ENCODE data around the gene DSCAML1.

DSCAML1 gene

DNA sequence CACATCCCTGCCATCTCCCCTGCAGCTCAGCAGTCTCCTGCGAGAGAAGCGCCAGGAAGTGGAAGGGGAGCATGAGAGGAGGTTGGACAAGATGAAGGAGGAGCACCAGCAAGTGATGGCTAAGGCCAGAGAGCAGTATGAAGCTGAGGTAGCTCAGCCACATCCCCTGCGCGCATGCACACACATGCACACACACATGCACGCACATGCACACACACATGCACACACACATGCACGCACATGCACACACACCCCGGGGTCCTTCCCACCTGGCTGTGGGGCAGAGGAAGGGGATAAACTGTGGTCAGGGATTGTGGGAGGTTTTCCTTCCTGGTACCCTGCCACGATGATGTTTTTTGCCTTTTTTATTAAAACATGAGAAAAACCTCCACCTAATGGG lies 404.0 kb downstream of the DSCAML1 start:
- DNase-seq (ENCODE audit: low read depth) = no peak
- H3K4me3 ChIP-seq (ENCODE audit: control insufficient read depth, low read depth, low read length) = no peak overlapping the region
- TF ChIP-seq, protein P1, sequence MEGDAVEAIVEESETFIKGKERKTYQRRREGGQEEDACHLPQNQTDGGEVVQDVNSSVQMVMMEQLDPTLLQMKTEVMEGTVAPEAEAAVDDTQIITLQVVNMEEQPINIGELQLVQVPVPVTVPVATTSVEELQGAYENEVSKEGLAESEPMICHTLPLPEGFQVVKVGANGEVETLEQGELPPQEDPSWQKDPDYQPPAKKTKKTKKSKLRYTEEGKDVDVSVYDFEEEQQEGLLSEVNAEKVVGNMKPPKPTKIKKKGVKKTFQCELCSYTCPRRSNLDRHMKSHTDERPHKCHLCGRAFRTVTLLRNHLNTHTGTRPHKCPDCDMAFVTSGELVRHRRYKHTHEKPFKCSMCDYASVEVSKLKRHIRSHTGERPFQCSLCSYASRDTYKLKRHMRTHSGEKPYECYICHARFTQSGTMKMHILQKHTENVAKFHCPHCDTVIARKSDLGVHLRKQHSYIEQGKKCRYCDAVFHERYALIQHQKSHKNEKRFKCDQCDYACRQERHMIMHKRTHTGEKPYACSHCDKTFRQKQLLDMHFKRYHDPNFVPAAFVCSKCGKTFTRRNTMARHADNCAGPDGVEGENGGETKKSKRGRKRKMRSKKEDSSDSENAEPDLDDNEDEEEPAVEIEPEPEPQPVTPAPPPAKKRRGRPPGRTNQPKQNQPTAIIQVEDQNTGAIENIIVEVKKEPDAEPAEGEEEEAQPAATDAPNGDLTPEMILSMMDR (IDR thresholded peaks at IDR 0.05; ENCODE audit: control insufficient read depth, insufficient read depth, low read depth, low read length, missing control alignments) = no peak

DNA sequence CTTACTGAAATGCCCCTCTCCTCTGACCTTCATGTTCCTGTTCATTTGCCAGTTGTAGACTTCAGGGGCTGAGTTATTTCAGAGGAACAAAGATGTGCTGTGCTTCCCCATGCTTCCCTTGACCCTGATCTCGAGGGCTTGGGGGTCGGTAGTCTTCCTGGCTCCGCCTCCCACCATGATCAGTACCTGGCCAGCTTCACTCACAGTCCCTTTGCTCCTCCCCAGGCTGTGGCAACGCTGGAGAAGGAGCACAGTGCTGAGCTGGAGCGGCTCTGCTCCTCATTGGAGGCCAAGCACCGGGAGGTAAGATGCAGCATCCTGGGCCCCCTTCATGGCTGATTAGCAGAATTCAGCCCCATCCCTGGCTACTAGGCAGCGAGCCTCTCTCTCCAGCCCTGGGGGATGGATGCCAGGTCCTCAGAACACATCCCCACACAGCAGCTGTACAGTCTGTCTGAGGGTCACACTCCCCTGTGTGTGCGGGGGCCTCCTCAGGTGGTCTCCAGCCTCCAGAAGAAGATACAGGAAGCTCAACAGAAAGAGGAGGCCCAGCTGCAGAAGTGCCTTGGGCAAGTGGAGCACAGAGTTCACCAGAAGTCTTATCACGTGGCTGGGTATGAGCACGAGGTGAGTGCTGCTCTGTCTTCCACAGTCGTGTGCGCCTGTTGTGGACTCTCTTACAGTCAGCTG lies 404.9 kb downstream of the DSCAML1 start:
- TF ChIP-seq, protein P1 (IDR thresholded peaks at IDR 0.05; ENCODE audit: control insufficient read depth, insufficient read depth, low read depth, low read length, missing control alignments) = no peak
- DNase-seq (ENCODE audit: low read depth) = no peak
- no peak overlapping the region for H3K4me3 ChIP-seq (ENCODE audit: control insufficient read depth, low read depth, low read length)

DNA sequence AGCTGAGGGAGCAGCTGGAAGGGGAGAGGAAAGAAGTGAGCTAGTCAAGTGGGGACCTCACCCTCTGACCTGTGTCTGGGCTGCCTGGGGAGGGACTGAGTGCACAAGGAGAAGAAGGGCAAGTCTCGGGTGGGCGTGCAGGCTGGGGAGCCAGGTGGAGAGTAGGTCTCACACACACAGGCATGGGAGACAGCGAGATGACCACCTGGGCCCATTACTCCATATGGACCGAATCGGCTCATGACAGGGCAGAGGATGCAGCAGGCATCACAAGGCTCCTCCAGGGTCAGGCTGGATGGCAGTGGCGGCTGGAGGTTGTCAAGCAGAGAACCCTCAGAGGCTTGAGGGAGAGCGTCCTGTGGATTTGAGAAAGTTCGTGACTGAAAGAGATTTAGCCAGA lies 405.8 kb downstream of the DSCAML1 start:
- TF ChIP-seq, protein P1 (IDR thresholded peaks at IDR 0.05; ENCODE audit: control insufficient read depth, insufficient read depth, low read depth, low read length, missing control alignments) = no peak
- DNase-seq (ENCODE audit: low read depth) = no peak

DNA sequence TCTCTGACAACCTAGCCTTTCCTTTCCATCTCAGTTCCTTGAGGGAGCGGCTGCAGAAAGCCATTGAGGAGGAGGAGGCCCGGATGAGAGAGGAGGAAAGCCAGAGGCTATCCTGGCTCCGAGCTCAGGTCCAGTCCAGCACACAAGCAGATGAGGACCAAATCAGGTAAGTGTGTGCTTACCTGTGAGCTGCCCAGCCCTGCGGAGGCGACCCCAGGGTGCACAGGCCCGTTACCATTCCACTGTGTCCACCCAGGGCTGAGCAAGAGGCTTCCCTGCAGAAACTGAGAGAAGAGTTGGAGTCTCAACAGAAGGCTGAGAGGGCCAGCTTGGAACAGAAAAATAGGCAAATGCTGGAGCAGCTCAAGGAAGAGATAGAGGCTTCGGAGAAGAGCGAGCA lies 406.3 kb downstream of the DSCAML1 start:
- DNase-seq (ENCODE audit: low read depth) = no peak
- TF ChIP-seq, protein P1 (IDR thresholded peaks at IDR 0.05; ENCODE audit: control insufficient read depth, insufficient read depth, low read depth, low read length, missing control alignments) = no peak
- no peak overlapping the region for H3K4me3 ChIP-seq (ENCODE audit: control insufficient read depth, low read depth, low read length)

More for the DNA sequence above, 405.8 kb downstream of the DSCAML1 start:
- no peak overlapping the region for H3K4me3 ChIP-seq (ENCODE audit: control insufficient read depth, low read depth, low read length)

DNA sequence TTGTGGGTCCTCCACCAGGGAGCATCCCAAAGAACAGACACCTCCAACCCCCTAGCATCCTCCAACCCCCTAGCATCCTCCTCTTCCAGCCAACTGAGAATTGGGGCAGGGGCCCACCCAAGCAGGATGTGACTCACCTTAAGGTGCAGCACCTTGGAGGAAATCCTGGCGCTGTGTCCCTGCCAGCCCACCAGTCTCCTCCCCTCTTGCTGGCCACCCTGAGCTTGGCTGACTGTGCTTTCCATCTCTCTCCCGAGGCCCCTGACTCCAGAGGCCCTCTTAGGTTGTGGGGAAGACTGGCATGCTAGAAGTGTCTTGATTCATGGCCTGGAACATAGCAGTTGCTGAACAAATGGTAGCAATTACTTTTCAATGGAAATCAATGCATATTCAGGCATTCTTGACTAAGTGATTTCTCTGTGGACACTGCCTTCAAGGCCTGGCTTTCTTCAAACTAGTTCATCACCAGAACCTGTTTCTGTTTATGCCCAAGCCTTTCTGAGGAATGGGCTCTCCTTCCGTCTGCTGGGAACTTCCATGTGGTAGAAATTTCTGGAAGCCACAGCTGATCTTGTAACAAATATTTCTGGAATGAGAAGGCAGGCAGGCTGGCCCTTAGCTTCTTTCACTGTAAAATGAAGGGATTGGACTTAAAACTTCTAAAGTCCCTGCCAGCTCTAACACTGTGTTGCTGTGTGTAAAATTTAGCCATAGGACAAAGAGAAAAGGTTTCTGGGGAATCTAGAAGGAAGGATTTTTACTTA lies 408.8 kb downstream of the DSCAML1 start:
- TF ChIP-seq, protein P1 (IDR thresholded peaks at IDR 0.05; ENCODE audit: control insufficient read depth, insufficient read depth, low read depth, low read length, missing control alignments) = no peak
- H3K4me3 ChIP-seq (ENCODE audit: control insufficient read depth, low read depth, low read length) = no peak overlapping the region
- peak; percentile 66 for DNase-seq (ENCODE audit: low read depth)

DNA sequence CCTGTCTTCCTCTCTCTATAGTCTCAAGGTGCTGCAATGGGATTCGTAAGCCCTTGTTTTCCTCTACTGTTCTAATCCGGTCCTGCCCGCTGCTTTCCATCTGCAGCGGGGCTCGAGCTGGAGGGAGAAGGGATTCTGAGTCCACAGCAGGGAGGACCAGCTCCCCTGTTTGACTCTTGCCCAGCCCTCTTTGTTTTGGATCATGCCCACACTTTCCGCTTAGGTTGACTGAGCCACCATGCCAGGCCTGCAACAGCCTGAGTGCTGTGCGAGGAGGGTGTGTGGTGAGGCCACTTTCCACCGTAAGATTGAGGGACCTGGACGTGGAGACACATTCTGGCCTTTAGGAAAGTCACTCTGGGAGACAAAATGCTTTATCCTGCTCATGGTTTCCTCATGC lies 411.1 kb downstream of the DSCAML1 start:
- TF ChIP-seq, protein P1 (IDR thresholded peaks at IDR 0.05; ENCODE audit: control insufficient read depth, insufficient read depth, low read depth, low read length, missing control alignments) = no peak
- DNase-seq (ENCODE audit: low read depth) = no peak
- H3K4me3 ChIP-seq (ENCODE audit: control insufficient read depth, low read depth, low read length) = no peak overlapping the region

Data from AG09309 (cell line).